ENCODE measurements around the gene TPCN1.
A peak's percentile ranks its signal among the peaks of the same experiment; 100 is the strongest.

Gene TPCN1

GRCh38 chr12:113287146-113287898, 66.1 kb downstream of the TPCN1 start:
- no peak for DNase-seq (ENCODE audit: low spot score)

DNA sequence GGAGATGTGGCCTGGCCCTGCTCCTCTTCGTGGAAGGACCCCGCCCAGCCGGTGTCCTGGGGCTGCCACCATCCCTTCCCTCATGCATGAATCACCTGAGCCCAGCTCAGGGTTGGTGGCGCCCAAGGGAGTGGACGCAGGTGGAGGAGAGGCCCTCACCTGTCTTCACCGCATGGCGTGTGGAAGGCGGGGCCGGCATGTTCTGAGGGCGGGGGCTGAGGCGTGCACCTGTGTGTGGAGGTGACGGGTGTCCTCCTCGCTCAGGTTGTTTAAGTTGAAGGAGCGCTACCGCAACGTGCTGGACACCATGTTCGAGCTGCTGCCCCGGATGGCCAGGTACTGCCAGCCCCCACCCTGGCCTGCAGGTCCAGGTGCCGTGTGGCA, 66.6 kb downstream of the TPCN1 start:
- DNase-seq (ENCODE audit: low spot score): no peak

- no peak for DNase-seq (ENCODE audit: low spot score)
These were observed 68.1 kb downstream of the TPCN1 start for GRCh38 chr12:113289361-113289760.

- DNase-seq (ENCODE audit: low spot score): no peak
These were observed 69.2 kb downstream of the TPCN1 start for GRCh38 chr12:113290506-113290905.

DNA sequence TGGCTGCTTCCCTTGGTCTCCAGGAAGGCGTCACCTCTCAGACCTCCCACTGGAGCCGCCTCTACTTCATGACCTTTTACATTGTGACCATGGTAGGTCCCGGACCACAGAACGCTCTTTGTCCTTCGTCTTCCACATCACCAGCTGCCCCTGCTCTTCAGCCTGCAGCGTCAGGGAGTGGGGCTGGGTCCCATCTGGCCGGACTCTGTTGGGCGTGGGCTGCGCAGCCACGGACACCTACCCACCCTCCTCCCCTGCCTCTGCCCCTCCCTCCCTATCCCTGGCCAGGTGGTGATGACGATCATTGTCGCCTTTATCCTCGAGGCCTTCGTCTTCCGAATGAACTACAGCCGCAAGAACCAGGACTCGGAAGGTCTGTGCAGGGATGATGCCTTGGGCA, 70.3 kb downstream of the TPCN1 start:
- no peak for DNase-seq (ENCODE audit: low spot score)

GRCh38 chr12:113292091-113292490, 70.8 kb downstream of the TPCN1 start:
- DNase-seq (ENCODE audit: low spot score): no peak

- no peak for DNase-seq (ENCODE audit: low spot score)
These were observed 71.3 kb downstream of the TPCN1 start for GRCh38 chr12:113292547-113292946.

GRCh38 chr12:113293100-113293499, 71.8 kb downstream of the TPCN1 start:
- no peak for DNase-seq (ENCODE audit: low spot score)

GRCh38 chr12:113295886-113296556, 74.8 kb downstream of the TPCN1 start:
- DNase-seq (ENCODE audit: low spot score): no peak

DNA sequence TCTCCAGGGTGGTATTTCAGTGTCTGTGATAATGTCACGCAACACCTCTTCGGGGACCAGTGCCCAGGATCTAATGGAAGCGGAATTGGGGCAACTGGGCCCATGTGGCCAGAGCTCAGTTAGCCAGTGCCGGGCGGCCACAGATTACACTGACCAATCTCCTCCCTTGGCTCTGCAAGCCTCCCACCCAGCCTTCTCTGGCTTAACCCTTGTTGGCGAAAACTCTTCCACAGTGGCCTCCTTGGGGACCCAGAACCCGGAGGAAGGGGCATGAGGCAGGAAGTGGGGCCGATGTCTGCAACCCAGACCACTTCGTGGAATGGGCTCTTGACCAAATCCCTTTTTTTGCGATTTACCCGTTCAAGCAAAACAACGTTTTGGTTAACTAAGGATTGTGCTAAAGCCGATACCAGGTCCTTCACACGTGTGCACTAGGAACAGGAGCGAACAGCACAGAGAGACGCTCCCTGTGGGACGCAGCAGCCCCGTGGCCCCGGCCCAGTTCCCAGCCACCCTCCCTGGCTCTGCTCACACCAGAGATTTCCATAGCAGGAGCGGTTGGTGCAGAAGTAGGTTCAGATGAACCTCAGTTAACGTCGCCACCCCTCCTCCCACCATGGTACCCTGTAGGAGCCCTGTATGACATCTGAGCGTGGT, 75.4 kb downstream of the TPCN1 start:
- no peak for DNase-seq (ENCODE audit: low spot score)

GRCh38 chr12:113297214-113297587, 75.9 kb downstream of the TPCN1 start:
- DNase-seq (ENCODE audit: low spot score): no peak

GRCh38 chr12:113297621-113298471, 76.6 kb downstream of the TPCN1 start:
- no peak for DNase-seq (ENCODE audit: low spot score)

DNA sequence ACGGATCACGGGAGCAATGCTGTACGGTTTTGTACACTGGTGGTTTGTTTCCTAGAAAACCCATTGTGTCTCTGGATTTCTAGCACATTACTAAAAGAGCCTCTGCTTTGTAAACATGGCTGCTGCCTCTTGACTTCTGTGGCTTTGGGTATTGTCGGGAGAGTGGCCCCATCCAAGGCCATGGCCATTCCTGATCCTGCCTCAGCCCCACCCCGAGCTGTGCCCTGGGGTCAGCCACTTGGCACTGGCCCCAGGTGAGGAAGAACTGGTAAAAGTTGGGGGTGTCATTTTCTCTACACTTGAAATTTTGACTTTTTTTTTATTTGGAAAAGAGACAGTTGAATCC, 77.2 kb downstream of the TPCN1 start:
- DNase-seq (ENCODE audit: low spot score): no peak

DNA sequence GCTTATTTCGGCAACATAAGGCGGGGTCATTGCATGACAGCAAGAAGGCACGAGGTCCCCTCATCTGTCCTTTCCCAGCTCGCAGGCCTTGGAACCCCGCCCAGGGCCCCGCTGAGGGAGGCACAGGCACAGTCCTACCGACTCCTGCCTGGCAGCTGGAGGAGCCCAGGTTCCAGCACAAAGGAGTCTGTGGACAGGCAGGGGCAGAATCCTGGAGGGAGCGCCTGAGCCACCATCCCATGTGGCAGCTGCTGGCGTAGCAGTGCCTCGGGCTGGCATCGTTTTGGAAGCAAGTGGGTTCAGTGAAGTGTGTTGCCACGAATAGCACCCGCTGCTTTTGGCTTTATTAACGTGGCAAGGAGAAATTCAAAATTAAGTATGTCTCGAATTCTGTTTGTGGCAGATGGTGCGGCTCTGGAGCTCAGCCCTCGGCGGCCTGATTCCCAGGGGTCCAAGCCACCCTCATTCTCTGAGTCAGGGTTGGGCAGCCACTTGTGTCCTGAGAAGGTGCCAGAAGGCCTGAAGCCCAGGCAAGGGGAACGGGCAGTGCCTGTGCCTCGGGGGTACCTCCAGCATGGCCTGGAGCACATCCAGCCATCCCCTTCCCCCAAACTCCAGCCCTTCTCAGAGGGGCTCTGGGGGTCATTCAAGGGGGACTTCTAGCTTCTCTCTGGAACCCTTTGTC, 77.7 kb downstream of the TPCN1 start:
- peak; percentile 40 for DNase-seq (ENCODE audit: low spot score)

GRCh38 chr12:113299619-113300237, 78.5 kb downstream of the TPCN1 start:
- no peak for DNase-seq (ENCODE audit: low spot score)

- no peak for DNase-seq (ENCODE audit: low spot score)
These were observed 80.5 kb downstream of the TPCN1 start for GRCh38 chr12:113301811-113302210.

DNA sequence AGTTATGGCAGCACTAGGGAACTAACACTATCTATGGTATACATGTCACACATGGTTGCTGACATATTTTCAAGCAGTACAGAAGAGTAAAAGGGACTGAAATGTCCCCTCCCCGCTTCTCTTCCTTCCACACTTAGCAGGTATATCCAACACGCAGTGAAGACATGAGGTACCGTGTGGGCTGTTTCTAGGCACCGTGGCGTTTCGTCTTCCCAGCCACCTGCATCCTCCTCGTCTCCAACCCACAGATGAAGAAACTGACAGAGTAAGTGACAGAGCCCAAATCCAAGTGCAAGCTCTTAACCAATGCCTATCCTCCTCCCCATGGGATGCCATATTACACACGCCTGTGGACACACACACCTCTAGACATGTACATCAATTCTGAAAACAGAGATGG, 81.2 kb downstream of the TPCN1 start:
- peak; percentile 49 for DNase-seq (ENCODE audit: low spot score)

- DNase-seq (ENCODE audit: low spot score): no peak
These were observed 81.8 kb downstream of the TPCN1 start for GRCh38 chr12:113302886-113303640.

DNA sequence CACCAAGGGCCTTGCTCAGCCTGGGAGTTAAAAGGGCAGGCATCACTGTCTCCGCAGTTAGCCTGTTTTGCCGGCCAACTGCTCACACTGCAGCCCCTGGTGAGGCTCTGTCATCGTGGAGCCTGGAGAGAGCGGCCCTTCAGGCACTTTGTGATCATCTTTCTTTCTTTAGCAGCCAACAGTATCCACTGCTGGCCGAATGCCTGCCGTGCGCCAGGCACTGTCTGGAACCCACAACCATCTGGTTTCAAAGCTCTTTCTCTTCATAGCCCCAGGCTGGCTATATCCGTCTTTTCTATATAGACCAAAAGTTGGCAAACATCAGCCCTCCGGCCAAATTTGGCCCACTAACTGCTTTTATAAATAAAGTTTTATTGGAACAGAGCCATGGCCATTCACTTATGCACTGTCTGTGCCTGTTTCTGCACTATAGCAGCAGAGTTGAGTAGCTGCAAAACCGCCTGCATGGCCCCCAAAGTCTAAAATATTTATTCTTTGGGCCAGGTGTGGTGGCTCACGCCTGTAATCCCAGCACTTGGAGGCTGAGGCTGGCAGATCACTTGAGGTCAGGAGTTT, 84.1 kb downstream of the TPCN1 start:
- no peak for DNase-seq (ENCODE audit: low spot score)

DNA sequence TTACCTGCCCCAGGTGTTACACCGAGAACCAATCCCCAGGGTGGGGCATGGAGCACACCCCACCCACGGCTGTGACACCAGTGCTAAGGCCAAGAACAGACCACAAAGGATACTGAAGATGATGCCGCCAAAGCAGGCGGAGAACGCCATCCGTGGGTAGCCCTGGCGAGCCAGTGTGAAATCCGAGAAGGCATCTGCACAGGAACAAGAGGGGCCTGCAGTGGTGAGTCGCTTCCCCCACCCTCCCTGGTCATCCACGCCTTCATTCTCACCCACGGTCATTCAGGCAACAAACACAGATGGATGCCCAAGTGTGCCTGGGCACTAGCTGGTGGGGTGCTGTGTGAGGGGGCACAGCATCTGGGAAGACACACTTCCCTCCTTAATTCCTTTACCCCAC, 85.1 kb downstream of the TPCN1 start:
- no peak for DNase-seq (ENCODE audit: low spot score)

Data from putamen (tissue), 1 donor.